ENCODE measurements around the gene RPL26. TPM values are rescaled to one million over a fixed set of nuclear protein-coding genes. Genes with fewer than 3 reads are reported as not detected.

Gene RPL26
- total RNA-seq, 1 donor from 2014 or later: 10,136 TPM

DNA sequence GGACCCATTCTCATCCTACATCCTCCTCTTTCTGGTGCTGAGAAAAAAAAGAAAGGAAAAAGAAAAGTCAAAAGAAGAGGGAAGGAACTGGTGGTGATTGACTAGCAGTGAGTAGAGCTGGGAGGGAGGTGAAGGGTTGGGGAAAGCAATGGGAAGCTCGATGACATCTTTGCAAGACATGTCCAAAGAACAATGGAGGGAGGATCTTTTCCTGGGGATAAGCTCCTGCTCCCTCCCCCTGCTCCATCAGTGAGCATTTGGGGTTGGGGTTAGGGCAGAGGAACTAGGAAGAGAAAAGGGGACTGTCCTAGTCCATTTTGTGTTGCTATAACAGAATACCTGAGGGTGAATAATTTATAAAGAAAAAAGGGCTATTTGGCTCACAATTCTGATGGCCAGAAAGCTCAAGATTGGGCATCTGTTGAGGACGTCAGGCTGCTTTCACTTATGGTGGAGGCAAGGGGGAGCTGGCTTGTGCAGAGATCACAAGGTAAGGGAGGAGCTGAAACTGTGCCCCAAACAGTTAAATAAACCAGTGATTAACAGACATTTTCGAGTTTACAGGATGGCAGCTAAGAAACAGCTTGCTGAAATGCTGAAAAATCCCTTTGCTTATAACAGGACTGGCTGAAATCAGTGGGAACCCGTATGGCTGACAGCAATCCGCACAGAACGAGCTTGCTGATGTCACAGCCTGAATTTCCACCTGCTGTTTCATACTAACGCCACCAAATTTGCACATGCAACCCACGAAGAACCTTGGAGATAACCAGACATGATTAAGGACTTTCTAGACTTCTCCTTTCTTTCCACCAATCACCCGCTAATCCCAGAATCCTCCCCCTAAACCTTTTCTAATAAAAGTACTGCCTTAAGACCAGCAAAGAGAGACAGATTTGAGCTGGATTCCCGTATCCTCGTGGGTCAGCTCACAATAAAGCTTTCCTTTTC, 44.9 kb downstream of the RPL26 start:
- no peak for DNase-seq (ENCODE audit: low read depth)
- no peaks in the 10 kb centered on the region for H3K36me3 ChIP-seq (ENCODE audit: control insufficient read depth, insufficient read depth, low read length)
- TF ChIP-seq, protein P1, sequence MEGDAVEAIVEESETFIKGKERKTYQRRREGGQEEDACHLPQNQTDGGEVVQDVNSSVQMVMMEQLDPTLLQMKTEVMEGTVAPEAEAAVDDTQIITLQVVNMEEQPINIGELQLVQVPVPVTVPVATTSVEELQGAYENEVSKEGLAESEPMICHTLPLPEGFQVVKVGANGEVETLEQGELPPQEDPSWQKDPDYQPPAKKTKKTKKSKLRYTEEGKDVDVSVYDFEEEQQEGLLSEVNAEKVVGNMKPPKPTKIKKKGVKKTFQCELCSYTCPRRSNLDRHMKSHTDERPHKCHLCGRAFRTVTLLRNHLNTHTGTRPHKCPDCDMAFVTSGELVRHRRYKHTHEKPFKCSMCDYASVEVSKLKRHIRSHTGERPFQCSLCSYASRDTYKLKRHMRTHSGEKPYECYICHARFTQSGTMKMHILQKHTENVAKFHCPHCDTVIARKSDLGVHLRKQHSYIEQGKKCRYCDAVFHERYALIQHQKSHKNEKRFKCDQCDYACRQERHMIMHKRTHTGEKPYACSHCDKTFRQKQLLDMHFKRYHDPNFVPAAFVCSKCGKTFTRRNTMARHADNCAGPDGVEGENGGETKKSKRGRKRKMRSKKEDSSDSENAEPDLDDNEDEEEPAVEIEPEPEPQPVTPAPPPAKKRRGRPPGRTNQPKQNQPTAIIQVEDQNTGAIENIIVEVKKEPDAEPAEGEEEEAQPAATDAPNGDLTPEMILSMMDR (IDR thresholded peaks at IDR 0.05; ENCODE audit: insufficient read depth, low read length, severe bottlenecking): no peak
- peaks cover 3% of the 10 kb centered on the region for H3K27me3 ChIP-seq (ENCODE audit: control insufficient read depth, insufficient read depth, low read length)
- no peak for FAIRE-seq
- no peak overlapping the region for H3K4me3 ChIP-seq (ENCODE audit: low read depth, low read length)

- peaks cover 2% of the 10 kb centered on the region for H3K27me3 ChIP-seq (ENCODE audit: control insufficient read depth, insufficient read depth, low read length)
- H3K4me3 ChIP-seq (ENCODE audit: low read depth, low read length): no peak overlapping the region
- DNase-seq (ENCODE audit: low read depth): no peak
- no peak for FAIRE-seq
- TF ChIP-seq, protein P1 (IDR thresholded peaks at IDR 0.05; ENCODE audit: insufficient read depth, low read length, severe bottlenecking): no peak
- no peaks in the 10 kb centered on the region for H3K36me3 ChIP-seq (ENCODE audit: control insufficient read depth, insufficient read depth, low read length)
These were observed 49.7 kb downstream of the RPL26 start for GRCh38 chr17:8333281-8333680.

DNA sequence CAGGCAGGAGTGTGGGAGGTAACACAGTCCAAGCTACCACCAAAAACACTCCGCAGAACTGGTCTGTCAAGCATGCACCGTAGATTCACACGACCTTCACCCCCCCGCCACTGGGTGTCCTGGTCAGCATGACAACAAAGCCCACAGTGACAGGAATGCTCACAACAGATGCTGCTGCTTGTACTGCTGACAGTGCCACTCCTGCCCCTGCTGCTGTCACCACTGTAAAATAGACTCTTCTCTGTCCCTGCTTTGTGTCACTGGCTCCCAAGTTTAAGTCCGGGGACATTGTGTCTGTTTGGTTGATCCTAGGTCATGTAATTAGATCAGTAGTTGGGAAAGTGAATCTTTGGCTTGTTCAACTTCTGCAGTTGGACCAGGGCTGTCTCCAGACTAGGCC, 50.3 kb downstream of the RPL26 start:
- no peak overlapping the region for H3K4me3 ChIP-seq (ENCODE audit: low read depth, low read length)
- peak; percentile 32 for FAIRE-seq
- TF ChIP-seq, protein P1 (IDR thresholded peaks at IDR 0.05; ENCODE audit: insufficient read depth, low read length, severe bottlenecking): no peak
- no peaks in the 10 kb centered on the region for H3K36me3 ChIP-seq (ENCODE audit: control insufficient read depth, insufficient read depth, low read length)
- peaks cover 3% of the 10 kb centered on the region for H3K27me3 ChIP-seq (ENCODE audit: control insufficient read depth, insufficient read depth, low read length)
- DNase-seq (ENCODE audit: low read depth): no peak

- no peaks in the 10 kb centered on the region for H3K36me3 ChIP-seq (ENCODE audit: control insufficient read depth, insufficient read depth, low read length)
- H3K4me3 ChIP-seq (ENCODE audit: low read depth, low read length): no peak overlapping the region
- no peak for DNase-seq (ENCODE audit: low read depth)
- TF ChIP-seq, protein P1 (IDR thresholded peaks at IDR 0.05; ENCODE audit: insufficient read depth, low read length, severe bottlenecking): no peak
- H3K27me3 ChIP-seq (ENCODE audit: control insufficient read depth, insufficient read depth, low read length): peaks cover 3% of the 10 kb centered on the region
- no peak for FAIRE-seq
These were observed 50.9 kb downstream of the RPL26 start for GRCh38 chr17:8332128-8332527.

Other genes starting within 250 kb of the RPL26 start
- 21.9 and 26.4 TPM in 2 replicates for gene PER1, start 230.8 kb downstream of the RPL26 start, total RNA-seq
- 2.1 and 4.4 TPM in 2 replicates for gene VAMP2, start 220.2 kb downstream of the RPL26 start, total RNA-seq
- gene TMEM107, start 206.8 kb downstream of the RPL26 start, total RNA-seq: 20.2 and 24.2 TPM in 2 replicates
- 6.5 and 6.8 TPM in 2 replicates for gene BORCS6, start 193.0 kb downstream of the RPL26 start, total RNA-seq
- 0.64 and 1.6 TPM in 2 replicates for gene AURKB, start 172.6 kb downstream of the RPL26 start, total RNA-seq
- gene CTC1, start 135.1 kb downstream of the RPL26 start, total RNA-seq: 2.9 and 5.6 TPM in 2 replicates
- 5.8 and 9.5 TPM in 2 replicates for gene PFAS, start 133.9 kb downstream of the RPL26 start, total RNA-seq
- 11.1 and 11.8 TPM in 2 replicates for gene RANGRF, start 94.5 kb downstream of the RPL26 start, total RNA-seq
- gene SLC25A35, start 87.8 kb downstream of the RPL26 start, total RNA-seq: 0.26 and 0.38 TPM in 2 replicates
- not detected in 2 replicates for gene ARHGEF15, start 73.0 kb downstream of the RPL26 start, total RNA-seq
- gene ODF4, start 43.4 kb downstream of the RPL26 start, total RNA-seq: not detected in 2 replicates
- under 0.01 and 0.38 TPM in 2 replicates for gene RNF222, start 14.6 kb upstream of the RPL26 start, total RNA-seq
- gene NDEL1, start 52.7 kb upstream of the RPL26 start, total RNA-seq: 47.1 and 52.6 TPM in 2 replicates
- 28.5 and 31.6 TPM in 2 replicates for gene MYH10, start 247.5 kb upstream of the RPL26 start, total RNA-seq